GM21526 (cell line): Measurements from ENCODE around the gene RILPL2.
A peak's percentile ranks its signal among the peaks of the same experiment; 100 is the strongest.
"Not testable (repeated sequence)": the region's sequence is repeated elsewhere in the genome, so short reads cannot be mapped to it uniquely, and the experiment has no call there.

Experiments used
- ATAC-seq: cut with Tn5 transposase; IDR thresholded peaks from one replicate; pipeline ENCODE4 v1.9.1; 2021; ENCODE audit warnings: moderate library complexity; ENCODE audit not compliant: unreplicated experiment, low FRiP score

The RILPL2 gene

GRCh38 chr12:123407934-123408333 lies 28.6 kb downstream of the RILPL2 start:
- ATAC-seq = not testable (repeated sequence)

DNA sequence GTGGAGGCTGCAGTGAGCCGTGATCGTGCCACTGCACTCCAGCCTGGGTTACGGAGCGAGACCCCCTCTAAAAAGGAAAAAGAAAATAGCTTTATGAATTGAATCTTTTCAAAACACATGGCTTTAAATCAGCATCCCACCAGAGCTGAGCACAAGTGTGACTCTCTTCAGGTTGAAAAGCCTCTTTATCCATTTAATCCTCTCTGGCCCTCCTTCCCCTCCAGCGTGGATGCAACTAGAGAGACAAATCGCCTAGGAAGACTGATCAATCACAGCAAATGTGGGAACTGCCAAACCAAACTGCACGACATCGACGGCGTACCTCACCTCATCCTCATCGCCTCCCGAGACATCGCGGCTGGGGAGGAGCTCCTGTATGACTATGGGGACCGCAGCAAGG lies 29.2 kb downstream of the RILPL2 start:
- ATAC-seq = not testable (repeated sequence)

GRCh38 chr12:123404581-123404980 lies 31.9 kb downstream of the RILPL2 start:
- ATAC-seq = no peak

- no peak for ATAC-seq
Measured at GRCh38 chr12:123401753-123402683, 34.5 kb downstream of the RILPL2 start.

- no peak for ATAC-seq
Measured at GRCh38 chr12:123399255-123399617, 37.2 kb downstream of the RILPL2 start.

DNA sequence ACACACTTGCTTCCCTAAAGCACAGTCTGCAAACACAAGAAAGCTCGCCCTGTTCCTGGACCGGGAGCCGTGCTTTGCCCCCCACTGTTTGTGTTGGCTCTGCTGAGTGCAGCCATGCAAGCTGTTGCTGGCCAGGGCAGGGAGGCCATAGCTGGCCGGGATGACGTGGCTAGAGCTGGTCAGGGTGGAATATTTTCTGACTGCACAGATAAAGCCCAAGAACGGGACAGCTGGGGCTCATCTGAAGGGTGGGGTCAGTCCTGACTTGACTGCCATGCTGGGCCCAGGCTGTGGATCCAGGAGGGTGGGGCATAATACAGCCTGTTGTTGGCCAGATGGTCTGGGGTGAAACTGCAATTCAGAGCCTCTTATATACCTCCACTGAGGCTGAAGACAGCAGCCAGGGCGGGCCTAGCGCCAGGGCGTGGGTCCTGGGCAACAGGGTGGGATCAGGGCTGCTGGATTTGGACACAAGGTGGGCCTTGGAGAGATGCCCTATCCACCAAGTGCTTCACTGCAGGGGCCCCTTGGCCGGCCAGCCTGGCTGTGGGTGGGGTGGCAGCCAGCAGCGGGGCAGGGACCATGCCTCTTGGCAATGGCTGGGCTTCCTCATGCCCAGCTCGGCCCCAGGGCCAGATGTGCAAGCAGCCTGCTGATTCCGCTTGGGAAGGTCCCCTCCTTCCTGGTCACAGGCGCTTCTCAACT lies 37.8 kb downstream of the RILPL2 start:
- ATAC-seq = no peak

GRCh38 chr12:123398177-123398549 lies 38.3 kb downstream of the RILPL2 start:
- no peak for ATAC-seq

DNA sequence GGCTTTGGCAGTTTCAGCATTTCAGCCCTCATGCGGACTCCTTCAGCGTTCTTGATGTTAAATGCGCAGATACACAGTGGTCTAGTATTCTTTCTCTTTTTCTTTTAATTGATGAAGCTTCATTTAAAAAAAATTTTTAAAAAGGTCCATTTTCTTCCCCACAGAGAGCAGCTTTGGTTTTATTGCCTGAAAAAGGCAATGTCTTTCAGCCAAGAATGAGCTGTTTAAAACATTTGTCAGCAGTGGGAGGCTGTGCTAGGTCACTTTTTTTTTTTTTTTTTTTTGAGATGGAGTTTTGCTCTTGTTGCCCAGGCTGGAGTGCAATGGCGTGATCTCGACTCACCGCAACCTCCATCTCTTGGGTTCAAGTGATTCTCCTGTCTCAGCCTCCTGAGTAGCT lies 39.1 kb downstream of the RILPL2 start:
- ATAC-seq = no peak

- ATAC-seq = no peak
Measured at GRCh38 chr12:123396954-123397353, 39.5 kb downstream of the RILPL2 start.

- no peak for ATAC-seq
Measured at GRCh38 chr12:123396543-123396942, 39.9 kb downstream of the RILPL2 start.

DNA sequence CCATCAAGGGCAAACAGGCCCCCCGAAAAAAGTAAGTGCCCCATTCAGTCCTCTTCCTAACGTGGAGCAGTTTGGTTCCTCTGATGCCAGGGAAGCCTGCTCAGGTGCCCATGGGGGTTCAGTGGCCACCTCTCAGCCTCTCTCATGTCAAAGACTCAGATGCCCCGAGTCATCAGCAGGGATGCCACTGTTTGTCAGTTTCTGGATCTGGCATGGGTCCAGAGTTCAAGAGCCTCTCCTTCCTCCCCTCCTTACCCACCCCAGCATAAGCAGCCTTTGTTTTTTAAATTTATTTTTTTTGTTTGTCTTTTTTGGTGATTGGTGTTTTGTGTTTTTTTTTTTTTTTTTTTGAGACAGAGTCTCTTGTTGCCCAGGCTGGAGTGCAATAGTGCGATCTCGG lies 41.2 kb downstream of the RILPL2 start:
- no peak for ATAC-seq

DNA sequence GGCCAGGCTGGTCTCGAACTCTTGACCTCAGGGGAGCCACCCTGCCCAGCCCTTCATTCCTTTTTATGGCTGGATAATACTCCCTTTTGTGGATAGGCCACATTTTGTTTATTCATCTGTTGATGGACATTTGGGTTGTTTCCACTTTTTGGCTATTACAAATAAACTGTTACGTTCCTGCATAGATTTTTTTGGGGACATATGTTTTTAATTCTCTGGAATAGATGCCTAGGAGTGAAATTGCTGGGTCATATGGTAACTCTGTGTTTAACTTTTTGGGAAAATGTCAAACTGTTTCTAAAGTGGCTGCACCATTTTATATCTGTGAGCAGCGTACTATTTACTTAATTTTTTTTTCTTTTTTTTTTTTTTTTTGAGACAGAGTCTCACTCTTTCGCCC lies 42.7 kb downstream of the RILPL2 start:
- no peak for ATAC-seq

GRCh38 chr12:123391546-123392343 lies 44.7 kb downstream of the RILPL2 start:
- no peak for ATAC-seq

GRCh38 chr12:123390498-123391426 lies 45.7 kb downstream of the RILPL2 start:
- no peak for ATAC-seq

- ATAC-seq = no peak
Measured at GRCh38 chr12:123389560-123390351, 46.7 kb downstream of the RILPL2 start.

DNA sequence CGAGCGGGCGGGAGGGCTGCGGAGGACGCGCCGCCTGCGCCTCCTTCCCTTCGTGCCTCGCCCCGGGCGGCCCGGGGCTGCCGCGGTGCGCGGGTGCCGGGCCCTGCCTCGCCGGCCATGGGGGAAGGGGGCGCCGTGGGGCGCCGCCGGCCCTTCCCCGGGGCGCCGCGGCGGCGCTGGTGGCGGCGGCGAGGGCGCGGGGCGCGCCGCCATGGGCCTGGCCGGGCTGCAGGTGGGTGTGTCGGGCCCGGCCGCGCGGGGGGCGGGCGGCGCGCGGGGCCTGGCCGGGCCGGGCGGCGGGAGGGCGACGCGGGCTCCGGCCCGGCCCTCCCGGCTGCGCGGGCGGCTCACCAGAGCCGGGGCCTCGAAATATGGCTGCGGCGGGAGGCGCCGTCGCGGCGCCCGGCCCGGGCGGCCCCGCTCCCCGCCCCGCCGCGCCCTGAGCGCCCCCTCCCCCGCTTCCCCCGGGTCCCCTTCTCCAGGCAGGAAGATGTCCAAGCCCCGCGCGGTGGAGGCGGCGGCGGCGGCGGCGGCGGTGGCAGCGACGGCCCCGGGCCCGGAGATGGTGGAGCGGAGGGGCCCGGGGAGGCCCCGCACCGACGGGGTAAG lies 47.4 kb downstream of the RILPL2 start:
- ATAC-seq = peak; percentile 9

- ATAC-seq = peak; percentile 28
Measured at GRCh38 chr12:123388177-123388950, 48.1 kb downstream of the RILPL2 start.
